HG03095 (cell line): ENCODE measurements around the gene BTNL8.

Experiments
- ATAC-seq: cut with Tn5 transposase; IDR thresholded peaks from one replicate; pipeline ENCODE4 v1.9.1; 2021; ENCODE audit warnings: moderate library complexity; ENCODE audit not compliant: unreplicated experiment

BTNL8 gene

DNA sequence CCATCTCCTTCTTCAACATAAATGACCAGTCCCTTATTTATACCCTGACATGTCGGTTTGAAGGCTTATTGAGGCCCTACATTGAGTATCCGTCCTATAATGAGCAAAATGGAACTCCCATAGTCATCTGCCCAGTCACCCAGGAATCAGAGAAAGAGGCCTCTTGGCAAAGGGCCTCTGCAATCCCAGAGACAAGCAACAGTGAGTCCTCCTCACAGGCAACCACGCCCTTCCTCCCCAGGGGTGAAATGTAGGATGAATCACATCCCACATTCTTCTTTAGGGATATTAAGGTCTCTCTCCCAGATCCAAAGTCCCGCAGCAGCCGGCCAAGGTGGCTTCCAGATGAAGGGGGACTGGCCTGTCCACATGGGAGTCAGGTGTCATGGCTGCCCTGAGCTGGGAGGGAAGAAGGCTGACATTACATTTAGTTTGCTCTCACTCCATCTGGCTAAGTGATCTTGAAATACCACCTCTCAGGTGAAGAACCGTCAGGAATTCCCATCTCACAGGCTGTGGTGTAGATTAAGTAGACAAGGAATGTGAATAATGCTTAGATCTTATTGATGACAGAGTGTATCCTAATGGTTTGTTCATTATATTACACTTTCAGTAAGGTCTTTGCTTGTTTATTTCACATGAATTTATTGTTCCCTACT is 51.5 kb downstream of the BTNL8 start:
- ATAC-seq: no peak

- ATAC-seq: no peak
Observed at GRCh38 chr5:180959661-180960060, 60.7 kb downstream of the BTNL8 start.

- no peak for ATAC-seq
Observed at GRCh38 chr5:180960209-180960608, 61.2 kb downstream of the BTNL8 start.

DNA sequence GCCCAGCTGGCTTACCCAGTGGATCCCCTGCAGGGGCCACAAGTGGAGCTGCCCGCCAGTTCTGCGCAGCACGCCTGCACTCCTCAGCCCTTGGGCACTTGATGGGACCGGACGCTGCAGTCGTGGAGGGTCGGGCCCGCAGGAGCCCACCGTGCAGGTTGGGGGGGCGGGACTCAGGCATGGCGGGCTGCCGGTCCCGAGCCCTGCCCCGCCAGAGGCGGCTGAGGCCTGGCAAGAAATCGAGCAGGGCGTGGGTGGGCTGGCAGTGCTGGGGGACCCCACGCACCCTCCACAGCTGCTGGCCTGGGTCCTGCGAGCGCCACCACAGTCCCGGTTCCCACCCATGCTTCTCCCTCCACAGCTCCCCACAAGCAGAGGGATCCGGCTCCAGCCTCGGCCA is 70.4 kb downstream of the BTNL8 start:
- ATAC-seq: no peak

GRCh38 chr5:180970336-180970735 is 71.4 kb downstream of the BTNL8 start:
- no peak for ATAC-seq

- no peak for ATAC-seq
Observed at GRCh38 chr5:180970875-180971274, 71.9 kb downstream of the BTNL8 start.

DNA sequence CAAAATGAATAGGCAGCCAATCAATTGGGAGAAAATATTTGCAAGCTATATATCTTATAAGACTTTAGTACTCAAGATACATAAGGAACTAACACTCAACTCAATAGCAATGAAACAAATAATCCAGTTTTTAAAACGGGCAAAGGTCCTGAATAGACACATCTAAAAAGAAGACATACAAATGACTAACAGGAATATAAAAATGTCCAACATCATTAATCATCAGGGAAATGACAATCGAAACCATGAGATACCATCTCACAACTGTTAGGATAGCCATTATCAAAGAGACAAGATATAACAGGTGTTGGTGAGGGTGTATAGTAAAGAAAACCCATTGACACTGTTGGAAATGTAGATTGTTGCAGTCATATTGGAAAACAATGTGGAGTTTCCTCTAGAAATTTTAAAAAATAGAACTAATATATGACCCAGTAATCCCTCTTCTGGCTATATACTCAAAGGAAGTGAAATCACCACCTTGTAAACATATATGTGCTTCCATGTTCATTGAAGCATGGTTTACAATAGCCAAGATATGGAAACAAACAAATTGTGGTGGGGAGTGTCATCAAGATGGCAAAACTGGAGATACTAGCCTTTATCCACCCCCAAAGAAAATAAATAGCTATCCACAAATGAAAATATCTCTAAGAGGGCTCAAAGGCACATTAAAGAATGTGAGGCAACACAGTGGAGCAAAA is 75.8 kb downstream of the BTNL8 start:
- no peak for ATAC-seq

GRCh38 chr5:180975338-180975737 is 76.4 kb downstream of the BTNL8 start:
- peak; percentile 75 for ATAC-seq

DNA sequence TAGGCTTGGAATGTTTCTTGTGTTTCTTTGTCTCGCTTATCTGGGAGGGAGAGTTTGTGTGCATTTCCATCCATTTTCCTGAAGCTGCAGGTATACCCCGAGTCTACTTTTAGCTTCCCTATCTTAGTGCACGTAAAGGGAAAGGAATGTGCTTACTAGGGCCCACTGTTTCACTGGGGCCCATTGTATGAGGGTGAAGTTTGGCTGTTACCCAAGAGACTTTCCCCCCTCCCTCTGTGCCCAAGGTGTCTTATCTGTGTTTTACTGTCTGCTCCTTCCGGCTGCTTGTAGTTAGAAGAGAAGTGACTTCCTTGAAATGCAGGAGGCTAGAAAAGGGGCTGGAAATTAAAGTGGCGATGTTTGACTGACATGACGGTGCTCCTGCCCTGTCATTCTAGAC is 77.6 kb downstream of the BTNL8 start:
- no peak for ATAC-seq

DNA sequence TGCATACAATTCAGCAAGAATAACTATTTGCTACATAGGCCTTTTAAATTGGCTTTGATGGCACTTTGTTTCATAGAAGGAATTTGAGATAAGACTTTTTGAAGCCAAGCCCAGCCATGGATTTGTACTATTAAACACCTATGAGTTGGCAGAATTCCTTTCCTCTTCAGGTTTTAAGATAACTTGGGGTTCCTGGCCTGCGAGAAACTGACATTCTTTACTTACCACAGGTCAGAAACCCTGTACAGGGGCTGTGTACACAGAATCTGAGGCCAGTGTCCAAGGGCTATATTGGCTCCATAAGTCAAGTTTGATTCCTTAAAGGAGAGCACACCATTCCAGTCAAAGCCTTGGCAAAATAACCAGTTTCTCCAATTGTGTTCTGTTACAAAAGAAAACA is 78.9 kb downstream of the BTNL8 start:
- no peak for ATAC-seq

GRCh38 chr5:180982008-180982741 is 83.2 kb downstream of the BTNL8 start:
- ATAC-seq: no peak

GRCh38 chr5:180988016-180988415 is 89.1 kb downstream of the BTNL8 start:
- no peak for ATAC-seq

GRCh38 chr5:180988592-180988991 is 89.6 kb downstream of the BTNL8 start, which contains the start of gene BTNL3:
Gene BTNL3 (plus strand): TSS chr5:180988846. CDS start chr5:180989029, 183 bp downstream.
- no peak for ATAC-seq

GRCh38 chr5:180990086-180990881 is 91.3 kb downstream of the BTNL8 start:
- ATAC-seq: no peak

DNA sequence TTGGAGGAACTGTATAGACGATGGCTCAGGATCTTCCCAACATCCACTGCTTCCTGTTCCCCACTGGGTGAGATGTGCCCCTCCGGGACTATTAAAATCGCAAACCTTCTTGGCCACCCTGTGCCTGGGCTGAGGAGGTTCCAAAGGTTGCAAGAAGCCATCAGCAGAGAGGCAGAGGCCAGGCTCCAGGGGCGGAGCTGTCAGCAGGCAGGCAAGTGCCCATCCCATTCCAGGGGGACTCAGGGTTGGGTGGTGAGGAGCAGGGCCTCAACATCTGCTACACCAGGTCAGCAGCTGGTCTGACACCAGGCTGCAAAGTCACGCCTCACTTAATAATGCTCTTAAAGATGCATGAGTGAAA is 91.9 kb downstream of the BTNL8 start:
- ATAC-seq: no peak
